Activated gamma-delta T cell treated with Interleukin-2 at 50 U/mL for 16 hours (primary cell): Measurements from ENCODE around the gene PPP2R3A.
"Not testable (repeated sequence)": the region's sequence is repeated elsewhere in the genome, so short reads cannot be mapped to it uniquely, and the experiment has no call there.

Source experiments
- DNase-seq: peaks from one replicate; pipeline ENCODE4 v3.0.0-alpha.2; 2020

Gene PPP2R3A

DNA sequence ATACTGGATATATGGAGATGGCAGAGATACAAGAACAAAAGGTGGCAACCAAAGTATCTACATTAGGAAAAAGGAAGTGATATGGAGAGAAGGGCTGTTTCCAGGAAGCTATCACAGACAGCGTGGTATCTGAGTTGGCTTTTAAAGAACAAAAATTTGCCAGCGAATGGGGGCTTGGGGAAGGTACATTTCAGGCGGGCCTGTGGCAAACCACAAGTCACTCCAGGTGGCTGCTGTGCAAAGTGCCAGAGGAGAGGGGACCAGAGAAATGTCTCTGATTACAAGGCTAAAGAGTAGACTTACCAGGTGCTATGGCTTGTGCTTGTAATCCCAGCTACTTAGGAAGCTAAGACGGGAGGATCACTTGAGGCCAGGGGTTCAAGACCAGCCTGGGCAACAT lies 139.5 kb downstream of the PPP2R3A start:
- no peak for DNase-seq

GRCh38 chr3:136106101-136106500 lies 140.6 kb downstream of the PPP2R3A start:
- DNase-seq, result no peak

DNA sequence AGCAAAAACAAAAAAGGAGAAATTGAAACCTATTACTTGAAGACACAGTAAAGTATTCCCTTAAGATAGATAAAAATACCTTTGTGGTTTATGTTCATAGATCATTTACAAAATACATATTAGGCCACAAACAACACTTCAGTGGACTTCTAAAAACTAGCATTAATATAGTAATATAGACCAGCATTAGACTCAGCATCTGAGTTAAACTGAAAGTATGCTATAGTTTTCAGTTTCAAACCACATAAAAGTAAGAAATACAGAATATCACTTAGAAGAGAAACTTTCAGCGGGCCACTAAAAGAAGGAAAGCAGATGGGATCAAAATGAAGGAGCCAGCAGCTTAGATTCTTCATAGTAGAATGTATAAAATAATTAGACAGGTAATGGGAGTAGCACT lies 144.0 kb downstream of the PPP2R3A start:
- no peak for DNase-seq

DNA sequence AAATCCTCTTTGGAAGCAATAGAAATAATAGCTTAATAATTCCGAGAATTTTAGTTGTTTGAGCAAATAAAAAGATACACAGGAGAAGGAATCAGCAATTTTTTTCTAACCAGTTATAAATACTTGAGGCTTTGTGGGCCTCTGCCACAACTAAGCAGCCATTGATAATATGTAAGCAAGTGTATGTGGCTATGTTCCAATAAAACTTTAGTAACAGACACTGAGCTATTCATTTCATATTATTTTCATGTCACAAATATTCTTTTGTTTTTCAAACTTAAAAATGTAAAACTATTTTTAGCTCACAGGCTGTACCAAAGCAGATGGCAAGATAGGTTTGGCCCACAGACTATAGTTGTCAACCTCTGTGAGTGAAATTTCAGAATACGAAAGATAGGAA lies 145.0 kb downstream of the PPP2R3A start:
- DNase-seq, result no peak

DNA sequence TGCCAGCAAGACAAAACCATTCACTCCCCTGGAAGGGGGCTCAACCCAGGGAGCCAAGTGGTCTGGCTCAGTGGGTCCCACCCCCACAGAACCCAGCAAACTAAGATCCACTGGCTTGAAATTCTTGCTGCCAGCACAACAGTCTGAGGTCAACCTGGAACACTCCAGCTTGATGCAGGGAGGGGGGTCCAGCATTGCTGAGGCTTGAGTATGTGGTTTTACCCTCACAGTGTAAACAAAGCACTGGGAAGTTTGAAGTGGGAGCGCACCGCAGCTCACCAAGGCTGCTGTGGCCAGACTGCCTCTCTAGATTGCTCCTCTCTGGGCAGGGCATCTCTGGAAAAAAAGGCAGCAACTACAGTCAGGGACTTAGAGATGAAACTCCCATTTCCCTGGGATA lies 148.9 kb downstream of the PPP2R3A start:
- DNase-seq, result no peak

- not testable (repeated sequence) for DNase-seq
Measured at GRCh38 chr3:136119332-136119731, 153.8 kb downstream of the PPP2R3A start.

DNA sequence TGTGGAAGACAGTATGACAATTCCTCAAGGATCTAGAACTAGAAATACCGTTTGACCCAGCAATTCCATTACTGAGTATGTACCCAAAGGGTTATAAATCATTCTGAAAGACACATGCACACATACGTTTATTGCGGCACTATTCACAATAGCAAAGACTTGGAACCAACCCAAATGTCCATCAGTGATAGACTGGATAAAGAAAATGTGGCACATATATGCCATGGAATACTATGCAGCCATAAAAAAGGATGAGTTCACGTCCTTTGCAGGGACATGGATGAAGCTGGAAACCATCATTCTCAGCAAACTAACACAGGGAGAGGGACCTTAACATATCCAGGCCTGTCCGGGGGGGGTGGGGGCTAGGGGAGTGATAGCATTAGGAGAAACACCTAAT lies 154.3 kb downstream of the PPP2R3A start:
- DNase-seq, result not testable (repeated sequence)

DNA sequence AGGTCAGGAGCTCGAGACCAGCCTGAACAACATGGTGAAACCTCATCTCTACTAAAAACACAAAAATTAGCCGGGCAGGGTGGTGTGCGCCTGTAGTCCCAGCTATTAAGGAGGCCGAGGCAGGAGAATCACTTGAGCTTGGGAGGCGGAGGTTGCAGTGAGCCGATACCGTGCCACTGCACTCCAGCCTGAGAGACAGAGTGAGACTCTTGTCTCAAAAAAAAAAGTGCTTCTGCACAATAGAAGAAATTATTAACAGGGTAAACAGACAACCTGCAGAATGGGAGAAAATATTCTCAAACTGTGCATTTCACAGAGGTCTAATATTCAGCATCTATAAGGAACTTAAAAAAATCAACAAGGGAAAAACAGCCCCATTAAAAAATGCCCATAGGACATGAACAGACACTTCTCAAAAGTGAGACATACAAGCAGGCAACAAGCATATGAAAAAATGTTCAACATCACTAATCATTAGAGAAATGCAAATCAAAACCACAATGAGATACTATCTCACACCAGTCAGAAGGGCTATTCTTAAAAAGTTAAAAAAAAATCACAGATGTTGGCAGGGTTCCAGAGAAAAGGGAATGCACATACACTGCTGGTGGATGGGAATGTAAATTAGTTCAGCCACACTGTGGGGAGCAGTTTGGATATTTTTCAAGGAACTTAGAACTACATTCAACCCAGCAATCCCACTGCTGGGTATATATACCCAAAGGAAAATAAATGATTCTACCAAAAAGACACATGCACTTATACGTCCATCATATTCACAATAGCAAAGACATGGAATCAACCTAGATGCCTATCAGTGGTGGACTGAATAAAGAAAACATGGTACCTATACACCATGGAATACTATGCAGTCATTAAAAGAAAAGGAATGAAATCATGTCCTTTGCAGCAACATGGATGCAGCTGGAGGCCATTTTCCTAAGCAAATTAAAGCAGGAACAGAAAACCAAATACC lies 155.1 kb downstream of the PPP2R3A start:
- DNase-seq, result no peak

DNA sequence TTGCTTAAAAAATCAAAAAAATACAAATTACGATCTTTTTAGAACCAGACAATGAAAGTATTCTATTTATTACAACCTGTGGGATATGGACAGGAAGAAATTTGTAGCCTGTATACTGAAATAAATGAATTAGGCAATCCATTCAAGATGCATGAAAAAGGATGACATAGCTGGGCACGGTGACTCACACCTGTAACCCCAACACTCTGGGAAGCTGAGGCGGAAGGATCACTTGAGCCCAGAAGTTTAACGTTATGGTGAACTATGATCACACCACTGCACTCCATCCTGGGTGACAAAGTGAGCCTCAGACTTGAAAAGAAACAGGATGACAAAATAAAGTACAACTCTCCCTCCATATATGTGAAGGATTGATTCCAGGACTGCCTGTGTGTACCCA lies 156.5 kb downstream of the PPP2R3A start:
- no peak for DNase-seq

DNA sequence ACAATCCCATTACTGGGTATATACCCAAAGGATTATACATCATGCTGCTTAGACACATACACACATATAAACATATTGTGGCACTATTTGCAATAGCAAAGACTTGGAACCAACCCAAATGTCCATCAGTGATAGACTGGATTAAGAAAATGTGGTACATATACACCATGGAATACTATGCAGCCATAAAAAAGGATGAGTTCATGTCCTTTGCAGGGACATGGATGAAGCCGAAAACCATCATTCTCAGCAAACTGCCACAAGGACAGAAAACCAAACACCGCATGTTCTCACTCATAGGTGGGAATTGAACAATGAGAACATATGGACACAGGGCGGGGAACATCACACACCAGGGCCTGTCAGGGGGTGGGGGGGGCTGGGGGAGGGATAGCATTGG lies 166.1 kb downstream of the PPP2R3A start:
- DNase-seq, result not testable (repeated sequence)

GRCh38 chr3:136134091-136134490 lies 168.6 kb downstream of the PPP2R3A start:
- DNase-seq, result no peak

DNA sequence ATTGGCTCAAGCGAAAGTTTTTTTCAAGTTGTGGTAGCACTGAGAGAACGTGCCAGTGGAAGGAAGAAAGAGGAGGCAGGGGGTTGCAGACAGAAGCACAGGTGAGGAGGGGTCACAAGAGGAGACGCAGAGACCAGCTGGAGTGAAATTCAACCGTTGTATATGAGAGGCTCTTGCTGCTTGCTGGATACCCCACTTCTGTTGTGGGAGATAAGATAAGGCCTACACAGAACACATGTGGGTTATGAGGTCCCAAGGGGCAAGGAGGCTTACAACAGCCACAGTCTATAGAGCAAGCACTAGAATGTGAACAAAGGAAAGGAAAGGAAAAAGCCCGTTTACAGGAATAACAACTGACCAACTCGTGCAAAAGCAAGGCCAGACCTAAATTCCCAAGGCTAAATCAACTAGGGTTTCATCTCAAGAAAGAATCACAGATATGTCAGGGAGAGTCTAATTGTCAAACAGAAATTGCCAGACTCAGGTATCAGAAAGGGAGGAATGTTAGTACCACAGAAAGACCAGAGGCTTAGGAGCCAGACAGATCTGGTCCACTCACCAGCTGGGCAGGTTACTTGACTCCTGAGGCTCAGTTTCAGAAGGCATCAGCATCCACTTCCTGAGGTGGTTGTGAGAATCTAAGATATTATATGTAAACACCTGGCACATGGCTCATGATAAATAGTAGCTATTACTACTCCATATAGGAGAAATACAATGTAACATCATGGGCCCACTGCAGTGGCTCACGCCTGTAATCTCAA lies 169.7 kb downstream of the PPP2R3A start:
- DNase-seq, result no peak

DNA sequence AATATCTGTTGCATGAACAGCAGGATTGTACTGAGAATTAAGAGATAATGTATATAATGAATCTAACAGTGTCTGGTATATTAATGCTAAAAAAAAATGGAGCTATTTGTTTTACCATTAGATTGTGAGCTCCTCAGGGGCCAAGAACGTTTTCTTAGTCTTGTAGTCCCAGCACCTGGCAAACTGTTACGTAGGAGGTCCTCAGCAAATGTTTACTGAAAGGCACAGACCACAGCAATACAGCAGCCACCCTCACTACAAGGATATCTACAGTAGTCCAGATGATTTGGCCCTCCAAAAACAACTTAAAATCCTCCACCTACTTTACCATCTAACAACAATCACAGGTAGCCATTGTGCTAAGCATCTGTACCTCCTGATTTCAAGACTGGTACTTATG lies 170.9 kb downstream of the PPP2R3A start:
- DNase-seq, result no peak

GRCh38 chr3:136141291-136141785 lies 175.8 kb downstream of the PPP2R3A start:
- no peak for DNase-seq

- DNase-seq, result no peak
Measured at GRCh38 chr3:136141891-136142290, 176.4 kb downstream of the PPP2R3A start.

DNA sequence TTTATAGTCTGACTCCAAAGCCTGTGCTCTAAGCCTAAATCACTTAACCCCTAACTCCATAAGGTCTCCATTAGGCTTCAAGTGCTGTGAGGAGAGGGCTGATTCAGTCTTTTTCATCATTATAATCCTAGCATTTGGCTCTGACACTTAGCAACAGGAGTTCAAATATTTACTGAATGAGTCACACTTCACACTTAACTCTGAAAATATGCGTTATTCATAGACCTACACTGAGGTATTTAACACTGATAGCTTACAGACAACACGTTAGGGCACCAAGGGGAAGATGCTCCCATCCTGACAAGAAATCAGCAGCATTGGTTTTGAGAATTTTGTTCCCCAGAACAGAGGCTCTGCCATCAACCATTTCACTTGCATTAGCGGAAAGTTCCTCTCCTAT lies 177.1 kb downstream of the PPP2R3A start:
- no peak for DNase-seq

DNA sequence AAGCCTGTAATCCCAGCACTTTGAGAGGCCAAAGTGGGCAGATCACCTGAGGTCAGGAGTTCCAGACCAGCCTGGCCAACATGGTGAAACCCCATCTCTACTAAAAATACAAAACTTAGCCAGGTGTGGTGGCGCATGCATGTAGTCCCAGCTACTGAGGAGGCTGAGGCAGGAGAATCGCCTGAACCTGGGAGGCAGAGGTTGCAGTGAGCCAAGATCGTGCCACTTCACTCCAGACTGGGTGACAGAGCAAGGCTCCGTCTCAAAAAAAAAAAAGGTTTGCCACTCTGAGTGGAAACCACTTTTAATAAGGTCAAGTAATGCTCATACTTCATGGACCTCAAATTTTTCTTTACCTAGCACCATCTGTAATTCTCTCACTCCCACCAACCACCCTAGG lies 178.9 kb downstream of the PPP2R3A start:
- DNase-seq, result not testable (repeated sequence)

DNA sequence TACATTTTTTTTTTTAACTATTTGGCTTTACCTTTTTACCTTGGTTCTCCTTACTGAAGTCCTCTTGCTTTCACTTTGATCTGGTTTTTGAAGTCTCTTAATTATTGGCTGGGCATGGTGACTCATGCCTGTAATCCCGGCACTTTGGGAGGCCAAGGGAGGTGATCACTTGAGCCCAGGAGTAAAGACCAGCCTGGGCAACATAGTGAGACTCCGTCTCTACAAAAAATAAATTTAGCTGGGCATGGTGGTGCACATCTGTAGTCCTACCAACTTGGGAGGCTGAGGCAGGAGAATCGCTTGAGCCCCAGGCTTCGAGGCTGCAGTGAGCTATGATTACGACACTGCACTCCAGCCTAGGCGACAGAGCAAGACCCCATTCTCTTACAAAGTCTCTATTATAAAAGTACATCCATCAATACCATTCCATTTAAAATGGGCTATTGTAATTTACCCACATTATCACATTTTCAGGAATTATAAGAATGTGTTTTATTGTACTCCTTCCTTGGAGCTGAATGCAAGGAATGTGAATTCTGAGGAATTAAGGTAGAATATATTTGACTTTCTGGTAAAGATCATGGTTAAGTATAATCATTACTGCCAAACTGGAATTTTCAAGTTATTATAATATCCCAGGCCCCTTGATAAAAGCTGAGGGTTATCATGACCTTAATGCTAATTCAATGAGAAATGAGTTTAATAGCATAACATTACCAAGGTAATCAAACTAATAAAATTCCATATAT lies 181.6 kb downstream of the PPP2R3A start:
- no peak for DNase-seq

GRCh38 chr3:136149667-136150066 lies 184.1 kb downstream of the PPP2R3A start:
- no peak for DNase-seq

DNA sequence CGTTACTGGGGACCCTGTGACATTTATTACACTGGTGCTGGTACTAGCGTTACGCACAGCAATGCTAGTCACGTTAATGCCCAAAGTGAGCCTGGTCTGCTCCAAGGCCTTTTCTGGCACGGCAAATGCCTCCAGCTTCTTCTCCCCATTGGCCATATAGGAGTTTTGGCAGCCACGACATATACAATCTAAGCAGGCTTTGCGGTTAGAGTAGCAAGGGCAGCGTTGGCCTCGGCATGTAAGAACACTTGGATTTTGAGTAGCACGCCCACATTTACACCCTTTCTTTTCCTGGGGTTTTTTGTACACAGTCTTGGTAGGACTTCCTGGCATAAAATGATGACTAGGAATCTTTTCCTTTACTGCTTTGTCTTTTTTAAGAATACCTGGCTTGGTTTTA lies 185.7 kb downstream of the PPP2R3A start:
- no peak for DNase-seq

DNA sequence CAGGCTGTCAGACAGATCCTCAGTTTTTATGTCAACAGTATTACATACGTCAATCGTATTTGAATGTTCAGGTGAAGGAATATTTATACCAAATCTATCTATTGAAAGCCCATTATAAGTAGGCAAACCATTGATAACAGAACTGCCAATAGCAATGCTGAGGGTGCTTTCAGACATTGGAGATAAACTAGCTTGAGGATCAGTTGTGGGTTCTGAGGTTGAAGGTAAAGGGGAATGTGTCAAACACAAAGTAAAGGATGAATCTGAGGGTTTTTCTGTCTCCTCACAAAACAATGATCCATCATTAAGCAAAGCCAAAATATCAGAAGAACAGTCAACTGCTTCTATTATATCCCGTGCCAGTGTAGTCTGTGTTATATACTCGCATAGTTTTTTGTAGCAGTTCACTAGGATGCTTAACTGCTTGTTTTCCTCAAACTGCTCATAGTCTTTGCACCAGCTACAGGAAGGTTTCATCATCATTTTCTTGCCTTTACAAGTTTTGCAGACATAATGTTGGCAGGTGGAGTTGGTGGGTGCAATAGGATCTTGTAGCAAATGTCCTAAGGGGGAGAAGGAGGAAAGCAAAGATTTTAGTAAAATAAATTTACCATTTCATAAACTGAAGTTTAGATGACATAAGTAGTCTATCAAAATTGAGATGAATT lies 186.8 kb downstream of the PPP2R3A start:
- DNase-seq, result no peak

DNA sequence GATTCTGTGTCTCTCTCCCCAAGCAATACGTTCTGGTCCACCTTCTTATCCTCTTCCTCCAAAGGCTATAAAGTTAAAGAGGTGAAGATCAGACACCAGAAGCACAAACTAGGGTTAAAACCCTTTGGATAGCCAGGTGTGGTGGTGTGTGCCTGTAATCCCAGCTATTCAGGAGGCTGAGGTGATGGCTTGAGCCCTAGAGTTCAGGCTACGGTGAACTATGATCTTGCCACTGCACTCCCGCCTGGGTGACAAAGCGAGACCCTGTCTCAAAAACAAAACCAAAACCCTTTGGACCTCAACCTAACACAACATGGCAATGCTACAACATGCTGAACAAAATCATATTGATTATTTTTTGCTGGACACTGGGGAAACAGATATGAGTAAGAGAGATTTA lies 187.4 kb downstream of the PPP2R3A start:
- DNase-seq, result no peak

DNA sequence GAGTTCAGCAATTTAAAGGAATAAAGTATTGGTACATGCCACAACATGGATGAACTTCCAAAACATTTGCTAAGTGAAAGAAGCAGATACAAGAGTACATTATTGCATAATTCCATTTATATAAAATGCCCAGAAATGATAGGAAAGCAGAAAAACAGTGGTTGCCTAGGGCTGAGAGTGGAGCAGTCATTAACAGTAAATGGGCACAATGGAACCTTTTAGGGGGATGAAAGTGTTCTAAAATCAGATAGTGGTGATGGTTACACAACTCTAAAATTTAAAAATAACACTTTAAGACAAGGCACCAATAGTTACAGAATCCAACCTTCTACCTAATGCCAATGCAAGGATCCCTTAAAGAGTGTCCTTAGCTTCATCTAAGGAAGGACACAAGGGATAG lies 196.0 kb downstream of the PPP2R3A start:
- no peak for DNase-seq
